Esophagus muscularis mucosa (tissue), 4 donors: ENCODE measurements around the gene KIRREL3.

ENCODE experiments used
- CTCF ChIP-seq, 3 experiments: fragments of 200-600 bp in 2 of 3; fragments of 450-650 bp in 1 of 3; sonication (generic) in 2 of 3; IDR thresholded peaks; one replicate each; pipeline ENCODE4 v1.5.1; 2017 to 2019; ENCODE audit warnings: antibody characterized with exemption in 3 of 3, mild to moderate bottlenecking in 2 of 3, moderate library complexity in 1 of 3
- EP300 ChIP-seq: sonication (generic); formaldehyde crosslinking; IDR thresholded peaks from one replicate; pipeline ENCODE4 v1.6.1; 2017; ENCODE audit warnings: antibody characterized with exemption
- POLR2A ChIP-seq: fragments of 450-650 bp; IDR thresholded peaks from one replicate; pipeline ENCODE4 v1.6.1; 2017; ENCODE audit warnings: antibody characterized with exemption, moderate library complexity, mild to moderate bottlenecking, low read depth
- POLR2AphosphoS5 ChIP-seq, 2 donors: sonication (generic); formaldehyde crosslinking; IDR thresholded peaks; one replicate each; pipeline ENCODE4 v1.6.1; 2017; ENCODE audit warnings: antibody characterized with exemption in 2 of 2

GRCh38 chr11:126816645-126817044 lies 183.9 kb downstream of the KIRREL3 start:
- no peak for TF ChIP-seq CTCF (IDR thresholded peaks at IDR 0.05)
- no peak for TF ChIP-seq POLR2AphosphoS5 (IDR thresholded peaks at IDR 0.05)
- TF ChIP-seq EP300: no peak
- no peak for TF ChIP-seq POLR2A
